HG03135 (cell line): ENCODE results near the gene TCEAL3.
"Not testable (repeated sequence)": the region's sequence is repeated elsewhere in the genome, so short reads cannot be mapped to it uniquely, and the experiment has no call there.

Experiments used
- ATAC-seq: cut with Tn5 transposase; IDR thresholded peaks from one replicate; pipeline ENCODE4 v1.9.1; 2021; ENCODE audit warnings: mild to moderate bottlenecking, moderate library complexity; ENCODE audit not compliant: unreplicated experiment

Gene TCEAL3, protein sequence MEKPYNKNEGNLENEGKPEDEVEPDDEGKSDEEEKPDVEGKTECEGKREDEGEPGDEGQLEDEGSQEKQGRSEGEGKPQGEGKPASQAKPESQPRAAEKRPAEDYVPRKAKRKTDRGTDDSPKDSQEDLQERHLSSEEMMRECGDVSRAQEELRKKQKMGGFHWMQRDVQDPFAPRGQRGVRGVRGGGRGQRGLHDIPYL

DNA sequence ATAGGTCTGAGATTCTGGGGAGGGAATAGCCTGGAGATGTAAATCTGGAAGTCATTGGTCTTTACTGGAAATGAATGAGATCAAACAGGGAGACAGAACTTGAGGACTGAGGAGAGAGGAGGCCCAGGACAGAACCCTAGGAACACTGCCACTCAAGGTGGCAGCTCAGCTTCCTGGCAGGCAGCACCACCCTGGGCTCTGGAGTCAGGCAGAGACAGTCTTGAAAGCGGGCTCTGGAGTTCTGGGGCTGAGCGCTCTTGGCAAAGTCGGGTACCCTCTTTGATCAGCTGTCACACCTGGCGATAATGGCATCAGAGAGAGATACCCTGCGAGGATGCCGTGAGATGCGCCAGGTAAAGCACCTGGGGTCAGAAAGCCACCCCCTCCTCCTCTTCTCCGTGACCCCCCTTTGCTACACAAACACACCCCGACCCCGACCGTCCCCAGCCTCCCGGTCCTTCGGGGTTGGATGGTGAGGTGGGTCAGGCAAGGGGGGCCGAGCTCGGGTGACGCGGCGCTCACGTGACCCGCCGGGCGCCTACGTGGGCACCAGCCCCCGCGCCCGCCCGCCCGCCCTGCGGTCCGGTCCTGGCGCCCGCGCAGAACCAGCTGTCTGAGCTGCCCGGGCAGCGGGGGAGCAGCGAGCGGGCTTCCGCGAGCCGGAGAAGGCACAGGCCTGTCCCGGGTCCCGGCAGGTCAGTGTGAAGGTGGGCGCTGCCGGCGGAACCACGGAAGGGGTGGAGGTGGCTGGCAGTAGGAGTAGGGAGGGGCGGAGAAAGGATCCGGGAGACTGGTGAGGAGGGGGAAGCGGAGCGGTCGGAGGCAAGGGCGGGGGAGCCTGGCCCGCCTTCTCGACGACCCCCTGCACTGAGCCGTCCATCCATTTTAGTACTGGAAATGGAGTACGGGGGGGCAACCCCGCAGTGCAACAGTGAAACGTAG lies at the start of gene TCEAL3:
TCEAL3 (plus strand) TSS at position 600 of the 942 bp plus-strand sequence. CDS start 1,102 bp downstream, outside the sequence.
- peak; percentile 62 for ATAC-seq

DNA sequence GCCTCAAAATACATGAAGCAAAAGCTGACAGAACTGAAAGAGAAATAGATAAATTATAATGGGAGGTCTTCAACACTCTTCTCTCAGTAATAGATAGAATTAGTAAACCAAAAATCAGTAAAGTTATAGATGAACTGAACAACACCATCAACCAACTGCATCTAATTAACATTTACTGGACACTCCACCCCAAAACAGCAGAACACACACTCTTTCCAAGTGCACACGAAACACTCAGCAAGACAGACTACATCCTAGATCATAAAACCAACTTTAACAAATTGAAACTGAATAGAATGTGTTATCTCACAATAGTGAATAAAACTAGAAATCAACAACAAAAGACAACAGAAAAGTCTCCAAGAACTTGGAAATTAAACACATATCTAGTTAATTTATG lies 47.5 kb upstream of the TCEAL3 start:
- no peak for ATAC-seq

DNA sequence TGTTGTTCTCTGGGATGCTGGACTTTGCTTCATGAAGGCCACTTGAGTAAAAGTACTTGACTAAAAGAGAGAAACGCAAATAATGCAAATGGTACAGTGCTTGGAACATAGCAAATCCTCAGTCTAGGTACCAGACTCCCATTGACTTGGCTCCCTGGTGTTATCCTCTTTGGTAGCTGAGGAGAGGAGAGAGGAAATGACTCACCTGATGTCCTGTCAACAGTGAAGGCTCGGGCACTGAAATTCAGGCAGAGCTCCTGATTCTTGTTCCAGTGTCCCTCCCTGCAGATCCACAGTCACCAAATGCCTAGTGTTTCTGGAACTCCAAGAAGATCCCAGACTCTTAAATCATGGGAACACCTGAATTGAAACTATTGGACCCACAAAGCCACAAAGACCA lies 45.0 kb upstream of the TCEAL3 start:
- no peak for ATAC-seq

DNA sequence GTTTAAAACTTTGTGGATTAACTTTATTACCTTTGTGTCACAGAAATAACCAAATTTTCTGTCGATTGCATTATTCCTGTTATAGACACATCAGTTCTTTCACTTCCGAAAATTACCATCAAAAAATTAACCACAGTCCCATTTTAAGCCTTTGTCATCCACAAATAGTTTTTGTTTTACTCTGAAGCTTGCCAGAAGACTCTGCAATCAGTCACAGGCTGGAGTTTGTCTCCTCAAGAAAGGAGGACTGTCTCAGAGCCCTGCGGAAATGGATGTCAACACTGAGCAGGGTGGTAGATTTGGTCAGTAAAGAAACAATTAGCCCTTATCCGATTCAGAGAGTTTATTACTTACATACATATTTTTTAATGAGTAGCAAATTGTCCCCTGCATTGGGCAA lies 42.6 kb upstream of the TCEAL3 start:
- no peak for ATAC-seq

DNA sequence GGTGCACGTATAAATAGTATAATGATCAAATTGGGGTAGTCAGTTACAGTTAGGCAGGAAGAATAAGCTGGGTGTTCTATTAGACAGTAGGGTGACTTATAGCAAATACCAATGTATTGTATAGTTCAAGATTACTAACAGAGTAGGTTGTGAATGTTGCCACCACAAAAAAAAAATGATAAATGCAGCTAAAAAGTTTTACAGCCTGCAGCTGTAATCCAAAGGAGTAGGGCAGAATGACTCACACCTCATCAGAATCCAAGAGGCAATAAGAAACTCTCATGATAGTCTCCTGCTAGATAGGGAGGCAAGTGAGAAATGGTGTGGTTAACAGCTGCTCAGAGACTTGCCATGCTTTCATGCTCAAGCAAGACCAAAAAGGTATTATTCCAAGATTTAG lies 42.0 kb upstream of the TCEAL3 start:
- no peak for ATAC-seq

DNA sequence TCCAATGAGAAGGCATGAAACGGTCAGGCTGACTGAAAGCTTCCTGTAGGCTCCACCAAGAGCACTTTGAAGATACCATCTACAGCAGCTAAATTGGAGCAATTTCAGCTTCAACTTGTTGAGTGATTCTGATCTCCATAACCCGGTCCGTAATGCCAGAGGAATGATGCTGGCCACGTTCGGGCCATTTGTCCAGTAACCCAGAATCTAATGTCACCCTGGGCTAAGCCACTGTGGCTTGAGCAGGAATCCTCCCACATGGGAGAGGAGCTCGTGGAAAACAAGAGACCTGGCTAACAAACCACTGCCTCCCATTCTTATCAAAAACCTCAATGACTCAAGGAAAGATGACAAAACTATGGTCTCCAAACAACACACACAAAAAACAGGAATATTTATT lies 36.6 kb upstream of the TCEAL3 start:
- no peak for ATAC-seq

DNA sequence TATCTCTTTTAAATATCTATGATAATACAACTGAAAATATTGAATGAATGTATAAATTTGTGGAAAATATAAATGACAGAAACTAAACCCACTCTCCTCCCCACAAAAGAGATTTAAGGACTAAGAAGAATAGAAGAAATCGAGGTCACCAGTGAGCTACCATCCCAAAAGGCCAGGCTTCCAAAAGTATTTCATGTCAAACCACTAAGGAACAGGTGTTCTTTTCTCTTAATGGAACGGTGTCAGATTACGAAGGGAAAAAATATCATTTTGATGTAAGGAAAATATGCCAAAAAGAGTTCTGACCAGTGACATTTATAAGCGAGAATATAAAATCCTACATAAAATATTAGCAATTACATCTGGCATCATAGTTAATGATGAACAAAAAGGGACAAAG lies 36.0 kb upstream of the TCEAL3 start:
- ATAC-seq = no peak

DNA sequence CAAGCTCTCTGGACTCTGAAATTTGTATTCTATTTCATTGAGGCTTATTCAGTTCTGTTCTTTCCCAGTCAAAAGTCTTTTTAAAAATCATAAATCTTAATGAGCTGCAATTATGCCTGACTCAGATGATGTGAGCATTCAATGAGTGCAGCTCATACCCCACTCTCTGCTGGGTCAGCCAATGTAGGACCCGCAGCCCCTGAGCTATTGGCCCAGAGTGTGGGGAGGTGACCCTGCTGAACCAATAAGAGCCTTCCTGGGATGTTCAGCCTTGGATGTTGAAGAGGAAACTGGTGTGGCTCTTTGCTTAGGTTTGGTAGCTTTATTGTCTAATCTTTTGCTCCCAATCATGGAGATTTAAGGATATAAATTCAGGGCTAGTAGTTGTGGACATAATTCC lies 34.6 kb upstream of the TCEAL3 start:
- no peak for ATAC-seq

DNA sequence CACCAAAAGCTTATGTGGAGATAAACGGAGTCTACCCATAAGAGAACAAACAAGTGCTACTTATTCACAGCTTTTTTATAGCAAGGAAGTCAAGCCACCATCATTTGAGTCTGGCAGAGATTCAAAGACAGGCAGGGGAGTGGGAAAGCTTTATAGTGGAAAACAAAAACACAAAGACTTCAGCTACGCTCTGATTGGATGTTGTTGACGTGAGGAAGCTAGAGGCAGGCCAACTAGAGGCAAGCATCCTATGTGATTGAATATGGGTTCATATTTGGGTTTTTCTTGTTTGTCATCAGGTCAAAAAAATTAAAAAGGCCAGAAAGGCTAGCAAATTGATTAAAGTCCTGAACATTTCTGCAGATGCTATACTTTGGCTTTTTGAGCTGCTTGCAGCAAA lies 23.2 kb upstream of the TCEAL3 start:
- no peak for ATAC-seq

DNA sequence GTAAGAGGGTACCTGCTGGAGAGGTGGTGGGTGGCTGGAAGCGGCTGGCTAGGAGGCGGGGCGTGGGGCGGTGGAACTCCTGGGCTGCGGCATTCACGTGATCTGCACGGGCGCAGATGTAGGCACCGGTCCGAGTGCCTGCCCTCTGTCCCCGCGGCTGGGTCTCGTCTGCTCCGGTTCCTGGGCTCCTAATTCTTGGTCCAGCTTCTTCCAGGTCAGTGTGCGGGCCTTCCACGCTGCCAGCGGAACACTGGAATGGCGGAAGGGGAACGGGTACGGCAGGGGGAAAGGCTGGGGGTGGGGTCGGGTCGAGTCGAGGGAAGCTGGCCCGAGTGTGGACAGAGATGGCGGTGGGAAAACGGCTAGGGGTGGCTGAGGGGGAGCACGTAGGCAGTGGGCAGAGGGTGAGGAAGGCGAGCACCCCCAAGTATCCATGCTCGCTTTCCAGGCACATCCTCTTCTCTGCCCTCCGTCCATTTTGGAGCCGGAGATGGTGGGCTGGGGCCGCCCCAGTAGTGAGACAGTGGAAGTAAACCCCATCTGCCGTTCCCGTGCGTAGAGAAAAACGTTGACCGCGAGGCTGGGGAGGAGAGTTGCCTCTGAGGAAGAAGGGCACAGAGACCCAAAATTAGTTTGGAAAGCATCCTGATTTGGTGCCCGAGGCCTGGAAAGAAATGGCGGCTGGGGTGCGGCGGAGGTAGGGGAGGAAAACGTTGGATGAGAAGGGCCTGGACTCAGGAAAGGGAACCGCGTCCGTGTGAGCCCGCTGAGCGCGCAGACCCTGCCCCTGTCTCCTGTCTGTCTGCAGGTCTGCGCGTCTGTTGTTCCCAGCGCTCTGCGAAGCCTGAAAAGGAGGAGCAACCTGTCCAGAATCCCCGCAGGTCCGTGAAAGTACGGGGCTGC lies 22.1 kb upstream of the TCEAL3 start, which contains the start of gene TCEAL4:
TCEAL4 (plus strand) TSS at position 105 of the 903 bp plus-strand sequence. CDS start 1,161 bp downstream, outside the sequence.
- ATAC-seq = peak; percentile 71

DNA sequence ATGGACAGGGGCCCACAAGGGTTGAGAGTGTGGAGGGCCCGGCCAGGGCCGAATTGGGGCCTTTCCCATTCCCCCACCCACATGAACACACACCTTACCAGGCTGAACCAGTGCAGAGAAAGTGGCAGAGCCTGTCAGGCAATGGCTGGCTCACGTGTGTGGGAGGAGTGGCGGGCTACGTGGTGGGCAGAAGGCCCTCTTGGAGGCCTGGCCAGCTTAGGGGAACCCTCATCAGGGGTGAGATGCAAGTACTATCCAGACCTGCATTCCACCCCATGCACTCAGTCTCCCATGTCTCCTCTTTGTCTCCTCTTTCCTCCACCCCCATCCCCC lies 21.5 kb upstream of the TCEAL3 start:
- peak; percentile 33 for ATAC-seq

DNA sequence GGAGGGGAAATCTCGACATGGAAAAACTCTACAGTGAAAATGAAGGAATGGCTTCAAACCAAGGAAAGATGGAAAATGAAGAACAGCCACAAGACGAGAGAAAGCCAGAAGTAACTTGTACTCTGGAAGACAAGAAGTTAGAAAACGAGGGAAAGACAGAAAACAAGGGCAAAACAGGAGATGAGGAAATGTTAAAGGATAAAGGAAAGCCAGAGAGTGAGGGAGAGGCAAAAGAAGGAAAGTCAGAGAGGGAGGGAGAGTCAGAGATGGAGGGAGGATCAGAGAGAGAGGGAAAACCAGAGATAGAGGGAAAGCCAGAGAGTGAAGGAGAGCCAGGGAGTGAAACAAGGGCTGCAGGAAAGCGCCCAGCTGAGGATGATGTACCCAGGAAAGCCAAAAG lies 21.1 kb upstream of the TCEAL3 start:
- ATAC-seq = no peak

DNA sequence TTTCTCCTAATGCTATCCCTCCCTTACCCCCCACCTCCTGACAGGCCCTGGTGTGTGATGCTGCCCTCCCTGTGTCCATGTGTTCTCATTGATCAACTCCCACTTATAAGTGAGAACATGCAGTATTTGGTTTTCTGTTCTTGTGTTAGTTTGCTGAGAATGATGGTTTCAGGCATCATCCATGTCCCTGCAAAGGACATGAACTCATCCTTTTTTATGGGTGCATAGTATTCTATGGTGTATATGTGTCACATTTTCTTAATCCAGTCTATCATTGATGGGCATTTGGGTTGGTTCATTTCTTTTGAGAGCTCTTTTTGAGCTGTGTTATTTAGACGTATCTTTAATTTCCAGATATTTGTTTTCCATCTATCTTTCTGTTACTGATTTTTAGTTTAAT lies 15.5 kb upstream of the TCEAL3 start:
- not testable (repeated sequence) for ATAC-seq

DNA sequence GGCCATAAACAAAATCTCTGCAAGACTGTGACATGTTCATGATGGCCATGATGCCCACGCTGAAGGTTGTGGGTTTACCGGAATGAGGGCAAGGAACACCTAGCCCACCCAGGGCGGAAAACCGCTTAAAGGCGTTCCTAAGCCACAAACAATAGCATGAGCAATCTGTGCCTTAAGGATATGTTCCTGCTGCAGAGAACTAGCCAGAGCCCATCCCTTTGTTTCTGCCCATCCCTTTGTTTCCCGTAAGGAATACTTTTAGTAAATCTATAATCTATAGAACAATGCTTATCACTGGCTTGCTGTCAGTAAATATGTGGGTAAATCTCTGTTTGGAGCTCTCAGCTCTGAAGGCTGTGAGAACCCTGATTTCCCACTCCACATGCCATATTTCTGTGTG lies 12.6 kb upstream of the TCEAL3 start:
- ATAC-seq = not testable (repeated sequence)

DNA sequence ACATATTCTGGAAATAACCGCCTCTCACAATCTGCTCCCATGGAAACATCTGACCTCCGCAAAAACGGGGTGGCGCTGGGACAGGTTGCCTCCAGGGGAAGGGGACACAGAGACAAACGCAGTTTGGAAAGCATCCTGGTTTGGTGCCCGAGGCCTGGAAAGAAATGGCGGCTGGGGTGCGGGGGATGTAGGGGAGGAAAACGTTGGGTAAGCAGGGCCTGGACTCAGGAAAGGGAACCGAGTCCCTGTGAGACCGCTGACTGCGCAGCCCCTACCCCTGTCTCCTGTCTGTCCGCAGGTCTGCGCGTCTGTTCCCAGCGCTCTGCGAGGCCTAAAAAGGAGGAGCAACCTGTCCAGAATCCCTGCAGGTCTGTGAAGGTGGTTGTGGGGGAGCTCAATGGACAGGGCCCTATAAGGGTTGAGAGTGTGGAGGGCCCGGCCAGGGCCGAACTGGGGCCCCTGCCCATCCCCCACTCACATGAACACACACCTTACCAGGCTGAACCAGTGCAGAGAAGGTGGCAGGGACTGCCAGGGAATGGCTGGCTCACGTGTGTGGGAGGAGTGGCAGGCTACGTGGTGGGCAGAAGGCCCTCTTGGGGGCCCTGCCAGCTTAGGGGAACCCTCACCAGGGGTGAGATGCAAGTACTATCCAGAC lies 672 bp downstream of the TCEAL3 start:
- ATAC-seq = peak; percentile 15

DNA sequence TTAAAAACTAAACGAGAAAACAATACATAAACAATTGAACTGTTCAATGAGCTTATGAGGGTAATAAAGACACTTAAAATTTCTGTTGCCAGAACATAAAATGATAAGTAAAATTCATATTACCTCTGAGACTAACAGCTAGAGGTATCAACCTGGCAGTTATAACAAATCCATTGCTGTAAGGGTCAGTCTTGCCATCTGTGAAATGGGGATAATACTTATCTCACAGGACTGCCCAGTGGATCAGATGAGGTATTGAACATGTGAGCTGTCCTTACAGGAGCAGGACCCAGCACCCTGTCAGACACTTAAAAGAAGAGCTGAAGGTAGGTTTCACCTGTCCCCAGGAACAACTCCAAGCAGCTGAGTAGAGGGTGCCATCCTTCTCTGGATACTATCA lies 2.5 kb downstream of the TCEAL3 start:
- no peak for ATAC-seq

DNA sequence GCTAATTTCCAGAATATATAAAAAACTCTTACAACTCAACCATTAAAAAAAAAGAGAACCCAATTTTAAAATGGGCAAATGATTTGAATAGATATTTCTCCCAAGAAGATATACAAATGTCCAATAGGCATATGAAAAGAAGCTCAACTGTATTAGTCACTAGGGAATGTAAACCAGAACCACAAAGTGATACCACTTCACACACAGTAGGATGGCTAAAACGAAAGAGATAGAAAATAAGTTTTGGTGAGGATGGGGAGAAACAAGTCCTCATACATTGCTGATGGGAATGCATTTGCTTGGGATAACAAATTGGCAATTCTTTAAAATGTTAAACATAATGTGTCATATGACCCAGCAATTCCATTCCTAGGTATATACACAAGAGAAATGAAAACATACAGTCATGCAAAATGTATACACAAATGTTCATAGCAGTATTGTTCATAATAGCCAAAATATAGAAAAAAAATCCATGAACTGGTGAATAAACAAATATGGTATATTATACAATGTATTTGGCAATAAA lies 5.7 kb downstream of the TCEAL3 start:
- no peak for ATAC-seq

DNA sequence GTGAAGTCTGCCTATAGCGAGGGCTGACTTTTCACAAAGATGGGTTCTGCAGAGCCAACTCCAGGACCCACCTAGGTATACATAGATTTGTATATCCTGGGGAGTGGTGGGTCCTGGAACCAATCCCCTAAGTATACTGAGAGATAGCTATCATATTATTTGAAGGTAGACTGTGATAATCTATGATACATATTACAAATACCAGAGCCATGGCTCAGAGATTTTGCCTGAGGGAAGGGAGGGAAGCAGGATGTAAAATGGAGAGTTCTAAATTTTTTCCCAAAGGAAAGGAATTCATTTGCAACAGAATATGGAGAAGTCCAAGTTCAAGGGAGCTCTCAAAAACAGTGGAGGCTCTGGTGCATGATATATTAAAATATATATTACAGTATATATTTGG lies 7.2 kb downstream of the TCEAL3 start:
- no peak for ATAC-seq

DNA sequence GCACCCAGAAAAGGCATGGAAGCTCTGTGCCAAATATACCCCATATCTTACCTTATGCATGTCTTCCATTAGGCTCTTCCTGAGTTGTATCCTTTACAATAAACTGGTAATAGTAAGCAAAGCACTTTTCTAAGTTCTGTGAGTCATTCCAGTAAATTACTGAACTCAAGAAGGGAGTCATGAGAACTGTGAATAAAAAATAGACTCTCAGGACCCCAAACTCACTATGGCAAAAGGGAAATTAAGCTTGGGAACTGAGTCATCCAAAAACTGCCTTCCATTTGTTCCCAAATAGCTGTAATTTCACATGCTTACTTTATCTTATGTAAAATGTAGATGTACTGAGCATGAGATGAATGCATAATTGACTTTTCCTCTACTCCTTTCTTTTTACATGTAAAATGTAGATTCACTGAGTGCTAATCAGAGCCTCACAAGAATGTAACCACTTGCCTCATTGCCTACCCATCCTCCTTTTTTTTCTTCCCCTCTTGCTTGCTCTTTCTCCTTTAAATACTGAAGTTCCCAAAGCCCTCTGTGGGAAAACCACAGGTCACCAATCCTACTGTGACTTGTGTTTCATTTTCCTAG lies 8.1 kb downstream of the TCEAL3 start:
- ATAC-seq = no peak

DNA sequence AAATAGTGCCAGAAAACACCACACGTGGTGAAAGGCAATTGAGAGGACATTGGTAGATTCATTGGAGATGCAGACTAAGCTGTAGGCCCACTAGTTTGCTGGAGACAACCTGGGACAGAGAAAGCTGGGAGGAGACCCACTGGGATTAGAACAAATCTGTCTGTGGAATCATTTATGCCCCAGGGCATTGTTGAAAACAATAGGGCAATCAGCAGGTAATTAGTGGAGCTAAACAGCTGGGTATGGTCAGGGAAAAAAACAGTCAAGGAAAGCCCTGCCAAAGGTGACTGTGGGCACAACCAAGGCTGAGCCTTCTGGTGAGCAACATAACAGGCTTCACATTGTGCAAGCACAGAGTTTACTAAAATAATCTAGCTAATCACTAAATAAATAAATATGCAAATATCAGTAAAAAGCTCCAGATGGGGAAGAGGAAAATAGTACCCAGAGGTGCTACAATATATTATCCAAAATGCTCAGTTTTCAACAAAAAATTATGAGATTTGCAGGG lies 9.0 kb downstream of the TCEAL3 start:
- no peak for ATAC-seq
